Umbilical cord (tissue), 2 donors: ENCODE results near the gene RPTOR. TPM values are rescaled to one million over a fixed set of nuclear protein-coding genes. Genes with fewer than 3 reads are reported as not detected.
A peak's percentile ranks its signal among the peaks of the same experiment; 100 is the strongest.

ENCODE experiments used
- DNase-seq: peaks from one replicate; pipeline ENCODE4 v3.0.0-alpha.2; 2015; ENCODE audit warnings: low spot score
- total RNA-seq: library from RNA; depleted of rRNA; stranded (reverse); fragments of >200 nt; gene quantifications from one replicate; pipeline ENCODE4 v1.2.3, GENCODE V29; 2014; ENCODE audit warnings: low replicate concordance; ENCODE audit not compliant: insufficient read depth

Gene RPTOR
- total RNA-seq, 1 donor from 2014 or later: 19.7 TPM

DNA sequence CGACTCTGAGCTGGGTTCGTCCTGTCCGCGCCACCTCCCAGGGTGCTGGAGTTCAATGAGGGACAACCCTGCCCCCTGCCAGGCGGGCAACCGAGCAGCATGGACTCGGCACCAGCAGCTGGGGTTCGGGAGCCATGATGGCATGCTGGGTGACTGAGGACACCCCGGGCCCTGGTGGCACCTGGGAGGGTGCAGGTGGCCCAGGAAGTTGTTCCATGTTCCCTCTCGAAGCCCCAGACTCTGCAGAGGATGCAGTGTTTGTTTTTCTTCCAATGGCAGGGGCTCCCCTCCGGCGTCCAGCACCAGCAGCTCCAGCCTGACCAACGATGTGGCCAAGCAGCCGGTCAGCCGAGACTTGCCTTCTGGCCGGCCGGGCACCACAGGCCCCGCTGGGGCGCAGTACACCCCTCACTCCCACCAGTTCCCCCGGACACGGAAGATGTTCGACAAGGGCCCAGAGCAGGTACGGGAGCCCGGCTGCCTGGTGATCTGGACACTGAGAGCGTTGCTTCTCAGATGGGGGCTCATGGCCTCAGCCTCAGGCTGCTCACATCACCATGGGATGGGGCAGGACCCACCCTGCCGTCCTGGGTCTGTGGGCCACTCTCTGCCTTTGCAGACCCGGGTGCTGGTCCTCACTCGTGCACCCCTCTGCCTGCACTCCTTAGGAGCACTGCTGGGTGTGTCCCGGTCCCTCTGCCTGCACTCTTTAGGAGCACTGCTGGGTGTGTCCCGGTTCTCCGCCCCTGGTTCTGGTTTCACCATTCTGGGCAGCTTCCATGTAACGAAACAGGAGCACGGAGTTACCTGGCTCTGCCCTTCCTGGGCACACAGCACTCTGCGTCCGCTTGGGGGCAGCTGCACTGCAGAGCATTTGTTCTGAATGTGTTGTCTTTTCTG lies 378.8 kb downstream of the RPTOR start:
- DNase-seq: no peak

DNA sequence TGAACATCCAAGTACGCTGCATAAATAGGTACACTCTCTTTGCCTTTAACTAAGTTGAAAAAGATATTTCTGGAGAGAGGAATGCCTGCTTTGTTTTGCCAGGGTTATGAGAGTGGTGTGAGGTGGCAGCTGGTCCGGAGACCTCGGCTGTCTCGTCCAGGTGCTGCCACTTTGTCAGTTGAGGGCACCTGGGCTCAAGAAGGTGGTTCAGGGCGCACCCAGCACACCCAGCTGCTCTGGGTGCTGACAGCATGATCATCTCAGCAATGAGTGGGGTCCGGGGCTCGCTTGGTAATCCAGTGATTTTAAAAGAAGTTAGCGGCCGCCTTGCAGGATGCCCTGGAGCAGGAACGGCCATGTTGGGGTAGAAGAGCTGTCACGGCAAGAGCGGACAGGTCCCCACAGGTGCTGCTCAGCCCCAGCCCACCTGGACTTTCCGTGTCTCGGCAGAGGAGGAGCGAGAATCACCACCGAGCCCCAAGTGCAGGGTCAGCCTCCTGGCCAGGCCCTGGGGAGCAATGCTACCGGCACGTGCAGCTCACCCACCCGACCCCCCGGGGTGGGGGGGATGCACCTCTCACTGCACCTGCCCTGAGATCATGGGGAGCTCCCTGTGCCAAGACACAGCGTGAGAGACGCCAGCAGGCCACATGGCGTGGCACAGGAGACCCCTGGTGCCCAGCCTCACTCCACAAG lies 379.6 kb downstream of the RPTOR start:
- DNase-seq: no peak

DNA sequence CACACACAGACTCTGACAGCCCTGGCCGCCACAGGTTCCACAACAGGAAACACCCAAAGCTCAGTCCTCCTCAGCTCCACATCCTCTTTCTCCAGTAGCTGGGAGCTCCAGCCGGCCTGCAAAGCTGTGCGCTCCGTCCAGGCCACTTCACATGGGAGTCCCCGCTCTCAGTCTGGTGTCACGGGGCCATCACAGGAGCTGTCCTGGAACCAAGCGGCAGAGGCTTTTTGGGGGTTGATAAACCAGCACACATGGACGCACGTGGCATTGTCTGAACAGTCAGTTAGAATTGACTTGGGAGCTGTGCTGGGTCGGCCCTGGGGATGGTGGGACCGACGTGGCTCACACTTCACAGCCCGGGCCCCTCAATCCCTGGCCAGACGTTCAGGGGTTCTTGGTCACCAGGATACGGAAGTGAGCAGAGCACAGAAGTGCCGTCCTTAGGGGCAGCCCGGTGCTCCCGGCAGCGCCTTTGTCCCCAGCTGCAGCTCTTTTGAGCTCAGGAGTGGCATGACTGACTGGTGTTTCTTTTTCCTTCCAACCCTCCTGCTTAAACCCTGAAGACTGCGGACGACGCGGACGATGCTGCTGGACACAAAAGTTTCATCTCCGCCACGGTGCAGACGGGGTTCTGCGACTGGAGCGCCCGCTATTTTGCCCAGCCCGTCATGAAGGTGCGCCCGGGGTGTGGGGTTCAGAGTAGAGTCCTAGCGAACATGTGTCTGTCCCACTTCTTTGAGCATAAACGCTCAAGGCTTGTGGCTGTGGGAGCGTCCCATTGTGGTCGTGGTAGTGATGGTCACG lies 380.4 kb downstream of the RPTOR start:
- DNase-seq: no peak

DNA sequence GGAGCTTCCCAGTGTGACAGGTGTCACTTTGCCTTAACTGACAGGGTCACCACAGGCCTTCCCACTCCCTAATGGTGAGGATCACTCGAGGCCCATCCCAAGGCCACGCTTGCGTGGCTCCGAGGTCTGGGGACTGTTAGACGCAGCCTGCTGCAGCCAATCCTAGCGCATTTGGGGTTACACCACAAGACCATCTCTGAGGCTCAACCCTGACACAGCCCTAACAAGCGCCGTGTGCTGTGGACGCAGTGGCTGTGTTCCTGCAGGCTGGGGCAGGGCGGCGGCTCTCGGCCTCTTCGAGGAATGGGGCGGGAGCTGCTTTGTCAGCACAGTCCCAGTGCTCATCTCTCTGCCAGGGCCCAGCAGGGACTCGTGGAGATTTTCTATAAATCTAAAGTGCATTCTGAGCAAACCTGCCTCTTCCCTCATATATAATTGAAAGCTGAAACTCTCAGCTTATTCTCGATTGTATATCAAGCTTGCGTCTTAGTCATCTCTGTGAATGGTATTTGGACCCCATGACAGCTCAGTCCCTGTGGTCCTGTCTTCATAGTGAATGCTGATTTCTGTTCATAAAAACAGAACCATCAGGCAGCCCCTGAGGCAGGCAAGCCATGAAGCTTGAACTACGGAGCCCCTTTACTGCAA lies 381.2 kb downstream of the RPTOR start:
- no peak for DNase-seq

DNA sequence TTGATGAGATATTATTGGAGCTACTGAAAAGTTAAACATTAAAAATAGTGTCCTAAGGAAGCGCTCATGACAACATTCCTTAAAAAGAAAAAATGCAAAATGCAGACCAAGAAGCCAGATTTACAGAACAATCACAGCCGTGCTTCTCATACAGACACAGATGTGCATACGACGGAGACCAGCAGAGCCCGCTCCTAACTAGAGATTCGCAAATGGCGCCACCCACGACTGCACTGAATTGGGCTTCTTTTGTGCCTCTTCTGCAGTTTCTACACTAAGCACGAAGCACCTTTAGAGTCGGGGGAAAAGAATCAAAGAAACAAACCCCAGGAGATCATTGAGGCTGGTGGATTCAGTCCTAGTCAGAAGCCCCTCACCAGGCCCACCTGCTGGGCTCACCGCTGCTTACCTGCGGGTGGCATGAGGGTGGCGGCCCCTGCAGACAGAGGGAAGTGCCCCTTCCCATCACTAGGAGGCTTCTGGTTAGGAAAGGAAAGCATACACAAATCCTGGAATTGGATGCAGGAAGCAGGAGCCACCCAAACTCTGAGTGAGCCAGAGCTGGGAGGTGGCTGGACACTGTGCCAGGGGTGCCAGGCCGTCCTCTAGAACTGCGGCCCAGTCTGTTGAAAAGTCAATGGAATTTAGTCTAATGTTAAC lies 382.1 kb downstream of the RPTOR start:
- DNase-seq: no peak

DNA sequence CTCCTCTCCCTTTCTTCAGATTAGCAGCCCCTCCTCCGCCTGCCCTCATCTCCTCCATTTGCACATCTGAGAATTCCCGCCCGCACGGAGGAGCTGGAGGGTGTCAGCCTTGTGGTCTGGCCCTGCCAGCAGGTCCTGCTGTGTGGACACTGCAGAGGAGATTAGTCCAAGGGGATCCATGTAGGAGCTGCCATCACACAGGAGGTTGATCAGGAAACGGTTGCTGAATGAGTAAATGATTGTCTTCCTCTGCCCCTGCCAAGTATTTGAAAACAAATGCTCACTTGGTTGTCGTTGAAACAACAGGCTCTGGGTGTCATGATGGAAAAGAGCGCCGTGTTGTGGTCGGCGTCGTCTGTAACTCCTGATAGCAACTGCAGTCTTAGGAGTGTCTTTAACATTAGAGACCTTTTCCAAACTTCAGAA lies 383.2 kb downstream of the RPTOR start:
- DNase-seq: no peak

DNA sequence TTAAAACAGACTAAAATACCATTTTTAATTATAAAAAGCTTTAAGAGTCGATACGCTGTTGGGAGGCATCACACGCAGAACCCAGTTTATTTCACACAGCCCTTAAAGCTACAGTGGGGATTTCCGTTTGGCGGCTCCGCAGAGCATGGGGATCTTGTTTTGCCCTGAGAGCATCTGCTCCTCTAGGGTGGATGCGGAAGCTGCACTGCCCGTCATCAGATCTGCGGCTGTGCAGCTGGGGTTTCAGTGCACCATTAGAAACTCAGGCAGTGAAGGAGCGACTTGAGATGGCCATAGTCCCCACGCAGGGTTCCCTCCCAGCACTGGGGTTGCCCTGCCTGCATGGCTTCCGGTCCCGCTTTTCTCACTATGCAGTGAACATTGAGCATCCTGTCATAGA lies 384.8 kb downstream of the RPTOR start:
- DNase-seq: no peak

DNA sequence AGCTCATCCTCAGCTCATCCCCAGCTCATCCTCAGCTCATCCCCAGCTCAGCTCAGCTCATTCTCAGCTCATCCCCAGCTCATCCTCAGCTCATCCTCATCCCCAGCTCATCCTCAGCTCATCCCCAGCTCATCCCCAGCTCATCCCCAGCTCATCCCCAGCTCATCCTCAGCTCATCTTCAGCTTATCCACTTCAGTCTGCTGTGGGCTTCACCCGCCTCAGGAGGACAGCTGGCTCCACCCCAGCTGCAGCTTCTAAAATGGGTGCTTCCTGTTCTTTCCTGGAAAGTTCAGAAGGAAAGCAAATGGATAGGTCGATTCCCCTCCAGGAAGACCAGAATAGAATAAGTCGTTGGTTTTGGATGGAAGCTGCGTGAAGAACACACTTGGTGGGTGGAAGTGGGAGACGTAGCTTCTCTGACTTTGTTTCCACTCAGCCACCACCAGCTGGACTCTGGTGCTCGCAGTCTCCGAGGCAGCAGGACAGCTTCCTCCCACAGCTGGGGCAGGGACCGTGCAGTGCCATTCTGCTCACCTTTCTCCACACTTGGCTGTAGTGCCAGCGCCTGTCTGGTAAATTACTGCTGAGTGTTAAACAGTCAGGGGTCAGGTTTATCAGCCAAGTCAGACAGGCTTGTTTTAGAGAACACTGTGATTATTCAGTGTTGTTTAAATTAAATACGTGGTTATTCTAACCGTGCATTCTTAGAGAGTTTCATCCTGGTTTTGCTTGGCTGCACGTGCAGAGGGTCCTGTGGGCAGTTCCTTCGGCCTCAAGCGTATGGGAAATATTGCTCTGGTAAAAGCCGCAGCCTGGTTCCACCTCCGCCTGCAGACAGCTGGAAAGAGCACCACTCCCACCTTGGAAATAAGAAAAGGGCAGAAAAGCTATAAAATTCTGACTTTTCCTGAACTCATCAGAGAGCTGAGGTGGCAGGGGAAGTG lies 386.0 kb downstream of the RPTOR start:
- DNase-seq: peak; percentile 34

DNA sequence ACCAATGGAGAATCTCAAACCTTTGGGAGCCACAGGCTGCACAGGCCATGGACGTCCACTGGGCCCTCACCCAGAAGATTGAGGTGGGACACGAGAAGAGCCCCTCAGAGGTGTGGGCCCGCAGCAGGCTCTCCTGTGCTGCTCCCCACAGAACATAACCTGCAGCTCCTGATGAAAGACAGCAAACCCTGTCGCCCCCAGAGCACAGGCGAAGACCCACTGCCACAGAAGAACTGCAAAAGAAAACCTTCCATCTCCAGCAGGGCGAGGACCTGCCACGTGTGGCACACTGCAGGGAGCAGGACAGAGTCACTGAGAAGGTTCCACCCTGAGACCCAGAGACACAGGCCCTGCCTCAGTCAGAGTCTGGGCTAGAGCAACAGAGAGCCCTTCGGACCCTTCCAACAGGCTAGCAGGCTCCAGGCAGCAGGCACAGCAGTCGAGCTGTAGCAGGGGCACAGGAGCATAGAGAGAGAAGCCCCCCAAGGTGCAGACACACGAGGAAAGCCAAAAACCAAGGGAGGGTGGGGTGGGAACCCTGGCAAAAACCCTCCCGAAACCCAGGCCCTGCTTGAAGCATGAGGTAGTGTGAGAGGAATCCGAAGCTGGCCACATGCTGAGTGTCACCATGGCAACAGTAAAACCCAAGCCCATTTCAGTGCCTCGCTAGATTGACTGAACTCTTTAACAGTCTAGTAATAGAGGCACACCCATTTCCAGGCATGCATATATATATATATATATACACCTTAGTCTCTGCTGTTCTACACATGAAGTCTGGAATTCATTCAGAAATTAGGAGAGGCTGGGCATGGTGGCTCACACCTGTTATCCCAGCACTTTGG lies 387.0 kb downstream of the RPTOR start:
- peak; percentile 74 for DNase-seq

DNA sequence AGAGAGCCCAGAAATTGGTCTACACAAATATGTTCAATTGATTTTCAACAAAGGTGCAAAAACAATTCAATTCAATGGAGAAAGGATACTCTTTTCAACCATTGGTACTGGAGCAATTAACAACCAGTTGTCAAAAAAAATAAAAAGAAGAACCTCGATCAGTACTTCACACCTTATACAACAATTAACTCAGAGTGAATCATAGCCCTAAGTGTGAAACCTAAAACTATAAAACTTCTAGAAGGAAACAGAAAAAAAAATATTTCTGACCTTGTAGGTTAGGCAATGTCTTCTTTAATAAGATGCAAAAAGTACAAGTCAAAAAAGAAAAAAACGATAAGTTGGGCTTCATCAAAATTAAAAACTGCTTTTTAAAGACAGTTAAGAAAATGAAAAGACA lies 390.9 kb downstream of the RPTOR start:
- DNase-seq: no peak

DNA sequence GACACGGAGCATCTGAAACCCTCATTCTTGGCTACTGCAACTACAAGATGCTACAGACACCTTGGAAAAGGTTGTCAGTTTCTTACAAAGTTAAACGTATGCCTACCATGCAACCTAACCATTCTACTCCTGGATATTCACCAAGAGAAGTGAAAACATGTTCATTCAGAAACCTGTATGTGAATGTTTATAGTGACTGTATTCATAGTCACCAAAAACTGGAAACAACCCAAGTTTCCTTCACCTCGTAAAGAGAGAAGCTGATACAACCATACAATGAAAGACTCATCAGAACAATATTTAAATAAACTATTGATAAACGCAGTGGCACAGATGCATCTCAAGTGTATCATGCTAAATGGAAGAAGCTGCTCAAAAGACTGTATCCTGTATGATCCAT lies 391.6 kb downstream of the RPTOR start:
- DNase-seq: no peak

DNA sequence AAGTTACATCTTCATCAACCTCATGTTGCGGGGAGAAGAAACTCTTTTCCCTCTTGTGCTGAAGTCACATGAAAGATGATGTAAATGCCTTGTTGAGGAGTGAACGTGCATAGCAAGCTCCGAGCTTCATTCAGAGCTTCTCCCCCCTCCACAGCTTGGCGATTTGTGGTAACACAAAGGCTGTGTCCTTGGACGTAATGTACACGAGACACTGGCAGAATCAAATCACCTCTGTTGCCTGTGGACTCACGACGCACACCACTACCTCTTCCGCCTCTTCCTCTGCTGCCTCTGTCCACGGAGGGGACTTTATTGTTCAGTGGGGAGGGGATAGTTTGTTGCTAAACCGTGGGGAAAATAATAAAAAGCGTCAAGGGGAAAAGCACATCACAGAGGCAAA lies 392.1 kb downstream of the RPTOR start:
- no peak for DNase-seq

DNA sequence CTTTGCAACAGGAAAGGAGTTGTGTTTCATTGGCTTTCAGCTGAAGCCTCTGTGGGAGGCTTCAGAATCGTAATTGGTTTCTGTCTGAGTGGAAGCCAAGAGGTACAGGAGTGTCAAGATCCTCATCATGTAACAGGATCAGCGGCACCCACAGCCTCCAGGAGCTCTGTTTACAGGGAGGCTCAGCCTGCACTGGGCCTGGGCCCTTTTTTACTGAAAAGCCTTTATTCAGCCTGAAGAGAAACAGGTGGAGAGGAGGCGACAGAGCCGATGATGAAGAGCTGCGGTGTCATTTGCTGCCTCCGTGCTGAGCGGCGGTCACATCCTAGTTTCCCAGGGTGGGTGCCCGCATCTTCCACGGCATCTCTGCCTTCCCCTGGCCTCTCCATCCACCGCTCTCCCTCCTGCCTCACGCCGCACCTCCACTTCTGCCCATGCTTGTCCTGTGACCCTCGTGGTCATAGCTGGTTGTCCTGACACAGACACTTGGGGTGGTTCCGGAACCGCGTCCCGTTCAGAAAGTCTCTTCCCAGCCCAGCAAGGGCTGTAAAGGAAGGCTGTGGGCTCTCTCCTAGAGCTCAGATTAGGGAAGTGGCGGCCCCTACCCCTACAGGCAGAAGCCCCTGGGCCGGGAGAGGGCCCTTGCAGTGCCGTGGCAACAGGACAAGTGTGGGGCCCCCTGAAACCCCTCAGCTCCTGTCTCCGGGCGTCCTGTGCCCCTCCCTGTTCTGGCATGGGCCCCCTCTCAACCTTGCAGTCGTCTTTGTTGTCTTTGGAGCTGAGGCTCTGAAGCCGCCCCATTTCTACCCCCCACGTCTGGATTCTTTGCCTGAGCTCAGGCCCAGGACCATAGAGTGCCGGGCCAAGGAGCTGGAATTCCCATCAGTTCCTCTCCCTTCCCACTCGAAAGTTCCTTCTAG lies 393.1 kb downstream of the RPTOR start:
- DNase-seq: no peak

DNA sequence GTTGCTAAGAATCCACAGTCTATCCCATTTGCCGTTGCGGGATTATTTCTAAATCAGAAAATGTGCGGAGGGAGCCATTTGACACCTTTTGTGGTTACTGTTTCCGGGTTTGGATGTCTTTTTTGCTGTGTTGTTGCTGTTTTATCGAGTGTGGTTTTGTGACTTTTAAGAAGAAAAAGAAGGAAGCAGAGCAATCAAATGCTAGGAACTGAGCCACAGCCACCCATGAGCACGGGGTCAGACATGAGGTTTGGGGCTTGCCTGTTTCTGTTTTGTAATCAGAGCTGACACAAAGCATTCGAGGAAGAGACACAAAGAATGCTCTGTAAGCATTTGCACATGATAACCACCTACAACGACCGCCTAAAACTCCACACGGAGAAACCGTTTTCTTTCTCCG lies 393.9 kb downstream of the RPTOR start:
- DNase-seq: no peak

DNA sequence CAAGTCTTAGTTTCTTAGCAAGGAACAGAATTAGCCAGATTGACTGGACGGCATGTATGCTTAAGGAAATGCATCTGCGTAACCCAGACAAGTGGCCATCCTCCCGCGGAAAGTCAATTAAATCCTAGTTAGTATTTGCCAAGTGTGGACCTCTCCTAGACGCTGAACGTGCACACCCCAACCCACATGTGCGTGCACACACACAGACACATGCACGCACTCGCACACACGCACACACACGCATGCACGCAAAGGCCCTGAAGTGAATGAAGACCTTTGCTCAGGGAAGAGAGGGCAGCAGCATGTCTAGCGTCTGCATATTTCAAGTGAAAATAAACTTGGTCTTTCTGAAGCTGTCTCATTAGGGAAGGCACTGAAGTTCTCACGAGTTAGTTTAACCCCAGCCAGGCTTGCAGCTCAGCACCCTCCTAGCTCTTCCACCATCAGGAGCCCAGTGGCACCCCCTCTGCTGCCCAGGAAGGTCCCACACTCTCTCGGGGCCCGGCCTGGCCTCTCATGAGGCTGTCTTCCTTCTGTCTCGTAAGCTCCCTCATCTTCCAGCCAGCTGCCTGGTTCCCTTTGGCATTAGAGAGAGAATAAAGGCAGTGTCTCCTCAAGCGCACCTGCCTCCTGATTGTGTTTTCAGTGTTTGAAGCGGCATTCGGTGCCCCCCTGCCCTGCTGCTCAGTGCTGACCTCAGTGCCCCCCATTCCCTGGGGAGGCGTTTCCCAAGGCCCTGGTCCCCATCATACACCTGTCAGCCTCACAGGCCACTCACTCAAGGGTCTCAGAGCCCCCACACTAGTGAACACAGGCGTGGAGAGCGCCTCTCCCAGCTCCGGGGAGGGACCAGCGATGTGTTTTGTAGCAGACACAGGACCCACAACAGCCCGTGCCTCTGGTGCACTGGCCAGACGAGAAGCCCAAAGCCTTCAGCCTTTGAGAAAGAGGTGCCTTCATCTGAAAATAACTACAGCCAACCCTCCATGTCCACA lies 394.8 kb downstream of the RPTOR start:
- no peak for DNase-seq
